HG02678 (cell line): ENCODE data around the gene BCL11B.

ENCODE experiments used
- ATAC-seq: cut with Tn5 transposase; IDR thresholded peaks from one replicate; pipeline ENCODE4 v1.9.1; 2021; ENCODE audit warnings: mild to moderate bottlenecking, moderate library complexity; ENCODE audit not compliant: unreplicated experiment

BCL11B gene

GRCh38 chr14:99185436-99186068 lies 86.4 kb downstream of the BCL11B start:
- ATAC-seq, result no peak

GRCh38 chr14:99183716-99184115 lies 88.3 kb downstream of the BCL11B start:
- ATAC-seq, result no peak

- no peak for ATAC-seq
Measured at GRCh38 chr14:99183311-99183710, 88.7 kb downstream of the BCL11B start.

GRCh38 chr14:99182548-99183250 lies 89.3 kb downstream of the BCL11B start:
- ATAC-seq, result no peak

GRCh38 chr14:99181804-99182520 lies 90.0 kb downstream of the BCL11B start:
- ATAC-seq, result no peak

GRCh38 chr14:99181241-99181640 lies 90.8 kb downstream of the BCL11B start:
- no peak for ATAC-seq

GRCh38 chr14:99179946-99180345 lies 92.1 kb downstream of the BCL11B start:
- no peak for ATAC-seq

- ATAC-seq, result no peak
Measured at GRCh38 chr14:99179506-99179905, 92.5 kb downstream of the BCL11B start.

- no peak for ATAC-seq
Measured at GRCh38 chr14:99177886-99178835, 93.8 kb downstream of the BCL11B start.

GRCh38 chr14:99177046-99177655 lies 94.8 kb downstream of the BCL11B start:
- no peak for ATAC-seq

- no peak for ATAC-seq
Measured at GRCh38 chr14:99176156-99176945, 95.6 kb downstream of the BCL11B start.

GRCh38 chr14:99175331-99176155 lies 96.5 kb downstream of the BCL11B start:
- ATAC-seq, result no peak

GRCh38 chr14:99174770-99175319 lies 97.2 kb downstream of the BCL11B start:
- no peak for ATAC-seq

GRCh38 chr14:99174081-99174769 lies 97.8 kb downstream of the BCL11B start:
- ATAC-seq, result no peak

- ATAC-seq, result no peak
Measured at GRCh38 chr14:99173506-99173905, 98.5 kb downstream of the BCL11B start.

GRCh38 chr14:99173086-99173485 lies 98.9 kb downstream of the BCL11B start:
- ATAC-seq, result no peak

GRCh38 chr14:99171396-99171795 lies 100.6 kb downstream of the BCL11B start:
- ATAC-seq, result no peak

GRCh38 chr14:99169776-99170356 lies 102.1 kb downstream of the BCL11B start:
- ATAC-seq, result no peak
